HG03571 (cell line): Measurements from ENCODE around the gene UGGT2.
"Not testable (repeated sequence)": the region's sequence is repeated elsewhere in the genome, so short reads cannot be mapped to it uniquely, and the experiment has no call there.

Experiments
- ATAC-seq: cut with Tn5 transposase; IDR thresholded peaks from one replicate; pipeline ENCODE4 v1.9.1; 2021; ENCODE audit not compliant: unreplicated experiment

Gene UGGT2

DNA sequence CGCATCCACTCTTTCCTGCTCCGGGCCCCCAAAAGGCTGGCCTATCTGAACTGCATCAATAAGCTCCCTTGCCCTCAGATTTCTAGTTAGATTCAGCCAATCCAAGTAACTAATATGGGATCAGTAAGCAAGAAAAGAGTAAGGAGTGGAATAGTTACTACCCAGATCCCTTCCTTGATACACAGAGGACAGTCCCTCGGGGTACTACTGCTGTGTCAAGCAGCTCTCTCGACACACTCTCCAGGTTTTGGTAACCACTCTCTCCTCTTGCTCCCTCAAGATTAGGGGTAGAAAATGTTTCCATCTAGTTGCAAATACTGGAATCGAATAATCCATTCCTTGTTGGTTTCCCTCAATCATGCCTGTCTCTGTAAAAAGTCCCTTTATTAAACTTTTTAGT is 65.4 kb downstream of the UGGT2 start:
- ATAC-seq, result no peak

DNA sequence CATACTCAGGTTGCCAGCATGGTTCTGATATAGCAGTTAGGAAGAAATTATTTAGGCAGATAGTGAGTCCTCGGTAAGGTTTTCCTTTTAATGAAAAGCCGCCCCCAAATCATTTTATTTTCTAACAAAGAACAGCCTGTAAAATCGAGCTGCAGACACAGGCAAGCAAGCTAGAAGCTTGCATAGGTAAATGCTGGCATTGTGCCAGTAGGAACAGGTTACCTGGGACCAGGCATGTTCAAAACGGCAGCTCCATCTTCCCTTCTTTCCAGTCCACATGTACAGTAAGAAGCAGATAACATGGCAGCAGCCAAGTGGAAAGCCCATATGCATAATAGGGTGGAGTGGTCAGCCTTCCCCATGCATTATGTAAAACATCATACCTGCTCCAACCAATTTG is 71.1 kb downstream of the UGGT2 start:
- ATAC-seq, result no peak

DNA sequence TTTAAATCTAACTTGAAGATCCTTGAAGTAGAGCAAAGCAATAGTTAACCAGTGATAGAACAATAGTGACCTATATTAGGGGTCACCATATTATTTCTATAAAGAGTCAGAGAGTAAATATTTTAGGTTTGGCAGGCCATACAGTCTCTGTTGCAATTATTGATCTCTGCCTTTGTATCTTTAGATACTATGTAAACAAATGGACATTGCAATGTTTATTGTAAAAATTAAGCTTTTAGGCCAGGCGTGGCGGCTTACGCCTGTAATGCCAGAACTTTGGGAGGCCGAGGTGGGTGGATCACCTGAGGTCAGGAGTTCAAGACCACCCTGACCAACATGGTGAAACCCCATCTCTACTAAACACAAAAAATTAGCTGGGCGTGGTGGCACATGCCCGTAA is 80.5 kb downstream of the UGGT2 start:
- not testable (repeated sequence) for ATAC-seq

DNA sequence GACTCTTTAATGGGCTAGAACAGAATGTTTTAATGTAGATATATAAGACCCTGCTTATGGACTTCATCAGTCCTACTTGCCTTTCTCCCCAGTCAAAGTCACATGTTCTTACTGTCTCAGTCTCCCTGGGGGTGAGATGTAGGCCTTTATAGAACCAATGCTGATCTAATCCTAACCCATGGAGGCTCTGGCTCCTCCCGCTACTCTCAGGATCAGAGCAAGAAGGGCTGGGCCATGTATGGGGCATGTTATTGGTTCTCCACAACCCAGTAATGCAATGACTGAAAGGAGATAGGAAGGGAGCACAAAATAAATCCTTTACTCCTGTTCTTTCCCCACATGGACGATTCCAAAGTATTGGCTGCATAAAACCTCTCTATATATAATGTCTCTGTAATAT is 82.3 kb downstream of the UGGT2 start:
- ATAC-seq, result no peak

DNA sequence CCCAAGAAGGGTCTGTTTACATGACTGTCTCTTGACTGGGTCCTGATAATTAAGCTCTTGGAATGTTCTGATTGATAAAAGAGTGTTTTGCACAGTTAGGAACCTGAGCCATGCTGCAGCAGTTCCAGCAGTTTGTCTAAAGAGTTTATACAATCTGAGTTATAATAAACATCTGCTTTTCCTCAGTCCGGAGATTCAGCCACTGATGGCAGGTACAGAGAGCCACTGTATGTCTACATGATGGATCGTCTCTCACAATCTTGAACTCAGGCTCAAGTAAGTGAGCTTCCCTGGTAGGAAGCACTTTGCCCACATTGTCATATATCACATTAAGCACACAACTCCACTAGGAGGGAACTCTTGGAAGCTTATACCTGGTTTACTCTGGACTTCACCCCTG is 84.3 kb downstream of the UGGT2 start:
- no peak for ATAC-seq

DNA sequence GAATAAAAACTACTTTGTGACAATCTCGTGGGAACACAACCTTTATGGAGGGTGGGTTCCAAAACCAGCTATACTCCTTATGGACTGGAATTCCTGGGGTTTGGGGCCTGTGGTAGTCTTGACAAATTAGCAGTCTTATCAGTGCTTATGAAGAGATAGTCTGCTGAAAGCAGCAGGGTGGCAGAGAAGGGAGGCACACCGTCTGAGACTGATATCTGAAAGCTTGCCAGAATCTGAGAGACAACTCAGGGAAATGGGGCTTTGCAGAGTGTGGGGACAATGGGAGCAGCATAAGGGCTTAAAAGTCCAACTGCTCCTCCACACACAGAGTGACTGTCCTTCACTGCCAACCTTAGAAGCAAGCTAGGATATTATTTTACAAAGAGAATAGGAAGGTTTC is 95.9 kb downstream of the UGGT2 start:
- ATAC-seq, result no peak

DNA sequence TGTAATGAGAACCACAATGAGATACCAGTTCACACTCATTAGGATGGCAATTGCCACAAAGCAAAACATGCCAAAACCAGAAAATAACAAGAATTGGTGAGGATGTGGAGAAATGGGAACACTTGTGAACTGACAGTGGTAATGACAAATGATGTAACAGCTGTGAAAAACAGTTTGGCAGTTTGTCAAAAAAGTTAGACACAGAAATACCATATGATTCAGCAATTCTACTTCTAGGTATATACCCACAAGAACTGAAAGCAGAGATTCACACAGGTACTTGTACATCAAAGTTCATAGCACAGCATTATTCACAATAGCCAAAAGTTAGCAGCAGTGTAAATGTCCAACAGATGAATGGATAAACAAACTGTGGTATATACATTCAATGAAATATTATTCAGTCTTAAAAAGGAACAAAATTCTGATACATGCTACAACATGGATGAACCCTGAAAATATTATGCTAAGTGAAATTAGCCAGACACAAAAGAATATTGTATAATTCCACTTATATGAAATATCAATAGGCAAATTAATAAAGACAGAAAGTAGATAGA is 96.5 kb downstream of the UGGT2 start:
- no peak for ATAC-seq

DNA sequence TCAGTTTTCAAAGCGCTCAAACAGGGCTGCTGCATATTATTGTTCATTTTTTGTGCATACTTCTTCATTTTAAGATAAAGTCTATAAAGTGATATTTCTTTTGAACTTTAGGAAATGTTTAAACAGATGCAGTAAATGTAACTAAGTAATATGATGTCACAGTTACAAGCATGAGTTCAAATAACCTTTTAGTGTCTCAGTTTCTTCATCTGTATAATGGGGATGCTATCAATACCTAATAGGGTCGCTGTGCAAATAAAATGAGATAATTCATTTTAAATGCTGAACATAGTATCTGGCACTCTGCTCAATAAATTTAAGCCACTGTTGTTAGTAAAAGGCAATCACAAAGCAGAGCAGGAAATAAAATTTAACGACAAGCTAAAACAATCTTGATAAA is 97.5 kb downstream of the UGGT2 start:
- ATAC-seq, result no peak

DNA sequence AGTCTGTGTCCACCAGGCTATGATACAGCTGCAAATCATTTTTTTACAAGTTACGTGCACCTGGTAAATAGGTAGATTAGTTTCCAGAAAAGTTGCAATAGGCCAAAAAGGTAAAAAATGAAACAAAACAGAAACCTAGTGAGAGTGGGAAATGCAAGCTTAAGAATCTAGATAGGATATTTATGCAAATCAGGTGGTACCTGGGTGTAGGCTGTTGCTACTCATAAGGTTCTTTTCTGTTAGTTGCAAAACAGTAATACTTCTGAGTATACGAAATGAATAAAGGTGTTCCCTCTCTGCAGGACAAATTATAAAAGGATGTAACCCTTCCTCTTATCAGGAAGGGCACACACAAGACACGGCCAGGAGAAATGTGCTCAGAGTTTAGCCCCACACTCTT is 97.9 kb downstream of the UGGT2 start:
- ATAC-seq, result peak; percentile 47

DNA sequence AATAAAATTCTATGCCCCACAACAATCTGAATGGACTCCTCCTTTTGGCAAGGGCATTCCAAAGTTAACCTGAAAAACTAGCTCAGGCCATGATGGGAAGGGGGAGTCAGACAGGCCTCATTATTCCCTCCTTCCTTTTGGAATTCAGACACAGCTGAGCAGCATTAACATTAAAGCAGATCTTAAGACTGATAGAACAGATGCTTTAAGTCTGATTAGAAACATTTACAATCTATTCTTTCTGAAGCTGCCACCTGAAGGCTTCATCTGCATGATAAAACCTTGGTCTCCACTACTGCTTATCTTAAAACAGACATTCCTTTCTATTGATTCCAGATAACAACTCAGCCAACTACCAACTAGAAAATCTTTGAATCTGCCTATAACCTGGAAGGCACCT is 98.9 kb downstream of the UGGT2 start:
- no peak for ATAC-seq

DNA sequence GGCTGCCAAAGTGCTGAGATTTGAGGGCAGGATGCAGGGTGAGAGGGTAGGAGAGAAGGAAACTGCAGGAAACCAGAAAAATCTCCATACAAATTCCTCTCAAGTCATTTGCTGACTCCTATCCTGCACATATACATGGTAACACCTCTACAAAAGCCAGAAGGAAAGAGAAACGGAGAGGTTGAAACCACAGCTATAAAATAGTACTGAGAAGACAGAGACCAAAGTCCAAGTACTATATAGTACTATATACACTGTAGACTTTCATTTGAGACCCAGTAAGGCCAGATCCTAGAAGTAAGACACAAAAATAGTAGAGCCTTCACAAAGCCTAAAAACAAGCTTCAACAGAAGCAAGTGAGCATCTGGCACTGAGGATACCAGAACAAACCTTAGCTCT is 103.1 kb downstream of the UGGT2 start:
- ATAC-seq, result no peak

DNA sequence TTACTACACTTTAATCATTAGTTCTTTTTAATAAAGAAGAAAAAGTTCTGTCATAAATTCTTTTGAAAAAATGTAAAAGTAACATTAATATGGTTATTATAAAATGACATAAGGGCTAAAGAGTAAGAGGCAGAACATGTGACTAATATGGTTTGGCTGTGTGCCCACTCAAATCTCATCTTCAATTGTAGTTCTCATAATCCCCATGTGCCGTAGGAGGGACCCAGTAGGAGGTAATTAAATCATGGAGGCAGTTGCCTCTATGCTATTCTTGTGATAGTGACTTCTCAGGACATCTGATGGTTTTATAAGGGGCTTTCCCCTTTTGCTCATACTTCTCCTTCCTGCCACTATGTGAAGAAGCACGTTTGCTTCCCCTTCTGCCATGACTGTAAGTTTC is 104.5 kb downstream of the UGGT2 start:
- ATAC-seq, result no peak

DNA sequence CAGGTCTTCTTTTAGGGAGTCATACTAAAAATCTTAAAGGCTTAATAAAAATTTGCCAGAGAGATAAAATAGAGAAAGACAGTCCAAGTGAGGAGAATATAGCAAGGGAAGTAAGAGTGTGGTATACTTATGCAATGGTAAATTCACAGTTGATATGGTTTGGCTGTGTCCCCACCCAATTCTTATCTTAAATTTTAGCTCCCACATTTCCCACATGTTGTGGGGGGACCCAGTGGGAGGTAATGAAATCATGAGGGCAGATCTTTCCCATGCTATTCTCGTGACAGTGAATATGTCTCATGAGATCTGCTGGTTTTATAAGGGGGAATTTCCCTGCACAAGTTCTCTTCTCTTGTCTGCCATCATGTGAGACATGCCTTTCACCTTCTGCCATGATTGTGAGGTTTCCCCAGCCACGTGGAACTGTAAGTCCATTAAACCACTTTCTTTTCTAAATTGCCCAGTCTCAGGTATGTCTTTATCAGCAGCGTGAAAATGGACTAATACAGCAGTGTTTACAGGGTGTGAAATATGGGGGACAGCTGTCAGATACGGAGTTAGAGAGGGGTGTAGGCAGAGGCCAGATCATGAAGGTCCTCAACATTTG is 115.4 kb downstream of the UGGT2 start:
- no peak for ATAC-seq

DNA sequence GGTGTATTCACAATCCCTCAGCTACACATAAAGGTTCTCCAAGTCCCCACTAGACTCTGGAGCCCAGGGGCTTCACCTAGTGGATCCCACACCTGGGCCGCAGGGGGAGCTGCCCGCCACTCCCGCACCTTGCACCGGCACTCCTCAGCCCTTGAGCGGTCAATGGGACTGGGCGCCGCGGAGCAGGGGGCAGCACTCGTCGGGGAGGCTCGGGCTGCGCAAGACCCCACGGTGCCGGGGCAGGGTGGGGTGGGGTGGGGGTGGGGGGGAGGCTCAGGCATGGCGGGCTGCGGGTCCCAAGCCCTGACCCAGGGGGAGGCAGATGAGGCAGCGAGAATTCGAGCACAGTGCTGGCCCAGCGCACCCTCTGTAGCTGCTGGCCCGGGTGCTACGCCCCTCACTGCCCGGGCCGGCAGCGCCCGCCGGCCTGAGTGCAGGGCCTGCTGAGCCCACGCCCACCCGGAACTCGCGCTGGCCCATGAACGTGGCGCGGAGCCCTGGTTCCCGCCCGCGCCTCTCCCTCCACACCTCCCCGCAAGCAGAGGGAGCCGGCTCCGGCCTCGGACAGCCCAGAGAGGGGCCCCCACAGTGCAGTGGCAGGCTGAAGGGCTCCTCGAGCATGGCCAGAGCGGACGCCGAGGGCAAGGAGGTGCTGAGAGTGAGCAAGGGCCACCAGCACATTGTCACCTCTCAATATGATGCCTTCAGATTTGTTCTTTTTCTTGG is 121.7 kb downstream of the UGGT2 start:
- ATAC-seq, result no peak

DNA sequence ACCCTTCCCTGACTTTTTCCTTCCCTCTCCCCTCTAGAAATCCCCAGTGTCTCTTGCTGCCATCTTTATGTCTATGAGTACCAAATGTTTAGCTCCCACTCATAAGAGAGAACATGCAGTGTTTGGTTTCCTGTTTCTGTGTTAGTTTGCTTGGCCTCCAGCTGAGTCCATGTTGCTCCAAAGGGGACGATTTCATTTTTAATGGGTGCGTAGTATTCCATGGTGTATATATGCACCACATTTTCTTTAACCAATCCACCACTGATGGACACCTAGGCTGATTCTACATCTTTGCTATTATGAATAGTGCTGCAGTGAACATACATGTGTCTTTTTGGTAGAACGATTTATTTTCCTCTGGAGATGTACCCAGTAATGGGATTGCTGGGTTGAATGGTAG is 123.8 kb downstream of the UGGT2 start:
- ATAC-seq, result no peak

DNA sequence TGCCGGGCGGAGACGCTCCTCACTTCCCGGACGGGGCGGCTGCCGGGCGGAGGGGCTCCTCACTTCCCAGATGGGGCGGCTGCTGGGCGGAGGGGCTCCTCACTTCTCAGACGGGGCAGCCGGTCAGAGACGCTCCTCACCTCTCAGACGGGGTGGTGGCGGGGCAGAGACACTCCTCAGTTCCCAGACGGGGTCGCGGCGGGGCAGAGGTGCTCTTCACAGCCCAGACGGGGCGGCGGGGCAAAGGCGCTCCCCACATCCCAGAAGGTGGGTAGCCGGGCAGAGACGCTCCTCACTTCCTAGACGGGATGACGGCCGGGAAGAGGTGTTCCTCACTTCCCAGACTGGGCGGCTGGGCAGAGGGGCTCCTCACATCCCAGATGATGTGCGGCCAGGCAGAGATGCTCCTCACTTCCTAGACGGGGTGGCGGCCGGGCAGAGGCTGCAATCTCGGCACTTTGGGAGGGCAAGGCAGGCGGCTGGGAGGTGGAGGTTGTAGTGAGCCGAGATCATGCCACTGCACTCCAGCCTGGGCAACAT is 124.8 kb downstream of the UGGT2 start:
- not testable (repeated sequence) for ATAC-seq

DNA sequence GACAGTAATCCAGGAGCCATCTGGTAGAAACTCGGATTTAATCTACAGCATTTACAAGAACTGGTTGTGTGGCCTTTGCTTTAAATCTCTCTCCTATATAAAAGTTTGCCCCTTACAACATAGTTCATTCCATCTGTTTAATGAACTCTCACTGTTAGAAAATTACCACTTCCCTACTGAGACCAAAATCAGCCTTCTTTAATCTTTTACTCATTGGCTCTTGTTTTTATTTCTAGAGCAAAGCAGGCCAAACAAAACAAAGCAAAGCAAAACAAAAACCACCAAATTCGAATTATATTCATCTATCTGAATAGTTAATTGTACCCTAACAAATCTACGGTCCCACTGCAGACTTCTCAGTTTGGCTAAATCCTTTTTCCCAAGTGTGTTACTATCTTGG is 127.0 kb downstream of the UGGT2 start:
- ATAC-seq, result no peak

DNA sequence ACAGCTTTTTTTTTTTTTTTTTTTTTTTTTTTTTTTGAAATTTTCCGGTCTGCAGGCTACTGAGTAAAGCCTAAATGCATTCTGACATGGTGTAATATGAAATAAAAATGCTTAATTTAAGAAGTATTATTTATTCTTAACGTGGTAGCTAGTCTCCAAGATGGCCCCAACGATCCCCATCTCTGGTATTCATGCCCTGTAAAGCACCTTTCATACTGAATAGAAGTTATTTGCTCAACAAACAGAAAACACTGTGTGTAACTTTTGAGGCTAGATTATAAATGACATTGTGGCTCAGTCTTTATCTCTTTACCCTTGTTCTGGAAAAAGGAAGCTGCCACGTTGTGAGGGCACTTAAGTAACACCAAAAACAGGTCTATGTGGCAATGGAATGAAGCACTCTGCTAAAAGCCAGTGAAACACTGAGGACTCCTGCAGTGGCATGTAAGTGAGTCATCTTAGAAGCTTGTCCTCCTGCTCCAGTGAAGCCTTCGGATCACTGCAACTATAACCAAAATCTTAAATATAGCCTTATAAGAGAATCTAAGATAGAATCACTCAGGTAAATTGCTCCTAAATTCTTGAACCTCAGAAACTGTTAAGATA is 128.7 kb downstream of the UGGT2 start:
- ATAC-seq, result no peak

DNA sequence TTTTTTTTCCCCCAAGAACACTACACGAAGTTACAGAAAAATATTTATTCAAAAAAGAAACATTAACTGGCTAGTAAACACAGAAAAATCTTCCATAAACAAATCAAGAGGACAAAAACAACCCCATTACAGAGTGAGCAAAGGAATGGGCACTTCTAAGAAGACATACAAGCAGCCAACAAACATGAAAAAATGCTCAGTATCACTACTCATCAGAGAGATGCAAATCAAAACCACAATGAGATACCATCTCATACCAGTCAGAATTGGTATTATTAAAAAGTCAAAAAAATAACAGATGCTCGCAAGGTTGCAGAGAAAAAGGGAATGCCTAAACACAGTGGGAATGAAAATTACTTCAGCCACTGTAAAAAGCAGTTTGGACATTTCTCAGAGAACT is 131.7 kb downstream of the UGGT2 start:
- no peak for ATAC-seq

DNA sequence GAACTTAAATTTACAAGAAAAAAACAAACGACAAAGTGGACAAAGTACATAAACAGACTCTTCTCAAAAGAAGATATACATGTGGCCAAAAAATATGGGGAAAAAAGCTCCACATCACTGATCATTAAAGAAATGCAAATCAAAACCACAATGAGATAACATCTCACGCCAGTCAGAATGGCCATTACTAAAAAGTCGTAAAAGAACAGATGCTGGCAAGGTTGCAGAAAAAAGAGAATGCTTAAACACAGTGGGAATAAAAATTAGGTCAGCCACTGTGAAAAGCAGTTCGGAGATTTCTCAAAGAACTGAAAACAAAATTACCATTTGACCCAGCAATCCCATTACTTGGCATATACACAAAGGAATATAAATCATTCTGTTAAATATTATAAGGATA is 132.7 kb downstream of the UGGT2 start:
- ATAC-seq, result no peak

DNA sequence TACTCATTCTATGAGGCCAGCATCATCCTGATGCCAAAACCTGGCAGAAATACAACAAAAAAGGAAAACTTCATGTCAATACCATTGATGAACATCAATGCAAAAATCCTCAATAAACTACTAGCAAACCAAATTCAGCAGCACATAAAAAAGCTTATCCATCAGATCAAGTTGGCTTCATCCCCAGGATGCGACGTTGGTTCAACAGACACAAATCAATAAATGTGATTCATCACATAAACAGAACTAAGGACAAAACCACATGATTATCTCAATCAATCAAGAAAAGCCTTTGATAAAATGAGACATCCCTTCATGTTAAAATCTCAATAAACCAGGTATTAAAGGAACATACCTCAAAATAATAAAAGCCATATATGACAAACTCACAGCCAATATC is 134.3 kb downstream of the UGGT2 start:
- no peak for ATAC-seq

DNA sequence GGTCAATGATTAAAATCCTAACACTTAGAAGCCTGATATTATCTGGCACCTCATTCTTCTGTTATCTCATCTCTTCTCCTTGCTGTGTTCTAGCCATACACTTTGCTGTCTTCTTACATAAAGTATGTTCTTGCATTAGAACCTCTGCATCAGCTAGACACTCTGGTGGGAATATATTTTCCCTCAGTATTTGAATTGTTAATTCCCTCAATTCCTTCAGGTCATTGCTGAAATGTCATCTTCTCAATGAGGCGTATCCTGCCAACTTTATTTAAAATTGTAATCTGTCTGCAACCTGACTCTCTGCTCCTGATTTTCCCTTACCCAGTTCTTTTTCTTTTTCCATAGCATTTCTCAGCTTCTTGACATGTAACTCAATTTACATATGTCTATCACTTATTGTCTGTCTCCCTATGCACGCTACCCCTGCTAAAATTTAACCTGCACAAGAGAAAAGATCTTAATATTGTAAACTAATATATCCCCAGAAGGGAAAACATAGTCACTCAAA is 138.2 kb downstream of the UGGT2 start:
- ATAC-seq, result no peak
